Type B pancreatic cell (in vitro differentiated cells): ENCODE measurements around the gene KIF4A. TPM values are rescaled to one million over a fixed set of nuclear protein-coding genes. Genes with fewer than 3 reads are reported as not detected.
"Not testable (repeated sequence)": the region's sequence is repeated elsewhere in the genome, so short reads cannot be mapped to it uniquely, and the experiment has no call there.

Experiments used
- DNase-seq: peaks from one replicate; pipeline ENCODE4 v3.0.0; 2021; ENCODE audit warnings: mixed read lengths; ENCODE audit not compliant: unreplicated experiment; ENCODE audit errors: extremely low spot score
- H3K27ac Mint-ChIP-seq: 2 replicates; pipeline ENCODE4 v1.8.0; 2021; ENCODE audit warnings: mild to moderate bottlenecking, mixed read lengths
- H3K27me3 Mint-ChIP-seq: 2 replicates; pipeline ENCODE4 v1.8.0; 2021; ENCODE audit warnings: mixed read lengths
- H3K36me3 Mint-ChIP-seq: 2 replicates; pipeline ENCODE4 v1.8.0; 2021; ENCODE audit warnings: mixed read lengths
- H3K4me1 Mint-ChIP-seq: one replicate; pipeline ENCODE4 v1.8.0; 2021; ENCODE audit warnings: mixed read lengths; ENCODE audit not compliant: unreplicated experiment
- H3K4me3 Mint-ChIP-seq: 2 replicates; pipeline ENCODE4 v1.8.0; 2021; ENCODE audit warnings: mild to moderate bottlenecking, mixed read lengths
- H3K9me3 Mint-ChIP-seq: 2 replicates; pipeline ENCODE4 v1.8.0; 2021; ENCODE audit warnings: mixed read lengths
- CTCF ChIP-seq: fragments of 200-600 bp; sonication (generic); conservative IDR thresholded peaks from 2 replicates; pipeline ENCODE4 v1.5.0; 2021; ENCODE audit warnings: antibody characterized with exemption, mild to moderate bottlenecking
- total RNA-seq: library from RNA; stranded (reverse); gene quantifications from 2 replicates; pipeline ENCODE4 v1.2.1, GENCODE V29; 2021; ENCODE audit warnings: low replicate concordance

The KIF4A gene
- total RNA-seq, 1 donor from 2014 or later, result 29.8 TPM

- DNase-seq, result no peak
- TF ChIP-seq CTCF, result no peak
- Mint-ChIP-seq H3K4me1 (no peaks in the 10 kb centered on the region), H3K27me3 (no peaks in the 10 kb centered on the region), H3K27ac (no peak overlapping the region), H3K36me3 (no peaks in the 10 kb centered on the region), H3K4me3 (no peak overlapping the region), H3K9me3 (no peaks in the 10 kb centered on the region)
Measured at GRCh38 chrX:70257423-70258288, 32.2 kb upstream of the KIF4A start.

GRCh38 chrX:70260104-70260503 lies 29.8 kb upstream of the KIF4A start, which contains the start of gene P2RY4:
Gene P2RY4 (minus strand): TSS chrX:70260204. CDS start chrX:70259624, 580 bp downstream.
- Mint-ChIP-seq H3K4me3 (no peak within 1 kb of the TSS), H3K27ac (no peak within 1 kb of the TSS), H3K4me1 (no peaks in the 10 kb centered on the region), H3K27me3 (peaks cover 3% of the 10 kb centered on the region), H3K36me3 (no peaks in the 10 kb centered on the region), H3K9me3 (no peaks in the 10 kb centered on the region)
- no peak for TF ChIP-seq CTCF
- no peak for DNase-seq

GRCh38 chrX:70262952-70263567 lies 26.8 kb upstream of the KIF4A start:
- Mint-ChIP-seq H3K27ac (peak overlapping the region; percentile 52), H3K4me1 (no peaks in the 10 kb centered on the region), H3K27me3 (peaks cover 3% of the 10 kb centered on the region), H3K9me3 (no peaks in the 10 kb centered on the region), H3K36me3 (no peaks in the 10 kb centered on the region), H3K4me3 (no peak overlapping the region)
- DNase-seq, result peak; percentile 72
- peak; percentile 71 for TF ChIP-seq CTCF

- peaks cover 3% of the 10 kb centered on the region for H3K27me3 Mint-ChIP-seq
- no peak for TF ChIP-seq CTCF
- H3K36me3 Mint-ChIP-seq, result no peaks in the 10 kb centered on the region
- no peaks in the 10 kb centered on the region for H3K9me3 Mint-ChIP-seq
- no peak for DNase-seq
- no peak overlapping the region for H3K4me3 Mint-ChIP-seq
- no peak overlapping the region for H3K27ac Mint-ChIP-seq
- H3K4me1 Mint-ChIP-seq, result no peaks in the 10 kb centered on the region
Measured at GRCh38 chrX:70264784-70265183, 25.1 kb upstream of the KIF4A start.

- Mint-ChIP-seq H3K4me1 (no peaks in the 10 kb centered on the region), H3K9me3 (no peaks in the 10 kb centered on the region), H3K4me3 (no peak within 1 kb of the TSS), H3K27me3 (peaks cover 2% of the 10 kb centered on the region), H3K36me3 (no peaks in the 10 kb centered on the region), H3K27ac (no peak within 1 kb of the TSS)
- no peak for DNase-seq
- TF ChIP-seq CTCF, result no peak
Measured at GRCh38 chrX:70268034-70268433, 21.9 kb upstream of the KIF4A start, which contains the start of gene ARR3. Gene ARR3 (plus strand): TSS chrX:70268334. CDS start chrX:70269386, 1,052 bp downstream.

- not testable (repeated sequence) for H3K27ac Mint-ChIP-seq, H3K4me3 Mint-ChIP-seq, DNase-seq, H3K27me3 Mint-ChIP-seq, H3K36me3 Mint-ChIP-seq, H3K4me1 Mint-ChIP-seq, H3K9me3 Mint-ChIP-seq
Measured at GRCh38 chrX:70274029-70274428, 15.9 kb upstream of the KIF4A start.
